Activated T-helper 1 cell treated with Interleukin-2 at 50 U/mL for 16 hours (primary cell): ENCODE results near the gene CLPTM1.
A peak's percentile ranks its signal among the peaks of the same experiment; 100 is the strongest.
"Not testable (repeated sequence)": the region's sequence is repeated elsewhere in the genome, so short reads cannot be mapped to it uniquely, and the experiment has no call there.

Source experiments
- DNase-seq: peaks from one replicate; pipeline ENCODE4 v3.0.0-alpha.2; 2020; ENCODE audit warnings: low read depth

Gene CLPTM1

GRCh38 chr19:44974857-44975256, 19.7 kb downstream of the CLPTM1 start:
- no peak for DNase-seq

GRCh38 chr19:44975444-44975843, 20.3 kb downstream of the CLPTM1 start:
- DNase-seq = no peak

- DNase-seq = no peak
These were observed 28.8 kb downstream of the CLPTM1 start for GRCh38 chr19:44984005-44984404.

- no peak for DNase-seq
These were observed 30.3 kb downstream of the CLPTM1 start for GRCh38 chr19:44985445-44985844.

GRCh38 chr19:44986389-44986788, 31.2 kb downstream of the CLPTM1 start:
- DNase-seq = no peak

- DNase-seq = no peak
These were observed 32.0 kb downstream of the CLPTM1 start for GRCh38 chr19:44987148-44987675.

- DNase-seq = no peak
These were observed 33.1 kb downstream of the CLPTM1 start for GRCh38 chr19:44988273-44988672.

- peak; percentile 37 for DNase-seq
These were observed 33.8 kb downstream of the CLPTM1 start for GRCh38 chr19:44988896-44989556.

- DNase-seq = no peak
These were observed 35.3 kb downstream of the CLPTM1 start for GRCh38 chr19:44990459-44990858.

GRCh38 chr19:44990966-44991365, 35.8 kb downstream of the CLPTM1 start:
- no peak for DNase-seq

GRCh38 chr19:44992336-44993163, 37.4 kb downstream of the CLPTM1 start:
- no peak for DNase-seq

- DNase-seq = no peak
These were observed 38.3 kb downstream of the CLPTM1 start for GRCh38 chr19:44993526-44993925.

GRCh38 chr19:44993926-44994537, 38.9 kb downstream of the CLPTM1 start:
- no peak for DNase-seq

GRCh38 chr19:44998025-44998424, 42.8 kb downstream of the CLPTM1 start:
- DNase-seq = no peak

GRCh38 chr19:44999131-44999925, 44.1 kb downstream of the CLPTM1 start:
- not testable (repeated sequence) for DNase-seq

- DNase-seq = not testable (repeated sequence)
These were observed 45.5 kb downstream of the CLPTM1 start for GRCh38 chr19:45000665-45001064.

GRCh38 chr19:45001087-45001739, 46.0 kb downstream of the CLPTM1 start, which contains the start of gene RELB:
TSS of gene RELB (plus strand) at chr19:45001464. CDS start at chr19:45001580, 116 bp downstream.
- peak; percentile 90 for DNase-seq

GRCh38 chr19:45003485-45003884, 48.3 kb downstream of the CLPTM1 start:
- DNase-seq = no peak

- DNase-seq = no peak
These were observed 50.6 kb downstream of the CLPTM1 start for GRCh38 chr19:45005787-45006186.

- DNase-seq = no peak
These were observed 53.4 kb downstream of the CLPTM1 start for GRCh38 chr19:45008552-45008951.

- DNase-seq = no peak
These were observed 54.6 kb downstream of the CLPTM1 start for GRCh38 chr19:45009625-45010255.
